HG02970 (cell line): ENCODE data around the gene INO80B.
A peak's percentile ranks its signal among the peaks of the same experiment; 100 is the strongest.
"Not testable (repeated sequence)": the region's sequence is repeated elsewhere in the genome, so short reads cannot be mapped to it uniquely, and the experiment has no call there.

Experiments used
- ATAC-seq: cut with Tn5 transposase; IDR thresholded peaks from one replicate; pipeline ENCODE4 v1.9.1; 2021; ENCODE audit warnings: mild to moderate bottlenecking, moderate library complexity, moderate number of reproducible peaks; ENCODE audit not compliant: unreplicated experiment, low FRiP score

The INO80B gene

DNA sequence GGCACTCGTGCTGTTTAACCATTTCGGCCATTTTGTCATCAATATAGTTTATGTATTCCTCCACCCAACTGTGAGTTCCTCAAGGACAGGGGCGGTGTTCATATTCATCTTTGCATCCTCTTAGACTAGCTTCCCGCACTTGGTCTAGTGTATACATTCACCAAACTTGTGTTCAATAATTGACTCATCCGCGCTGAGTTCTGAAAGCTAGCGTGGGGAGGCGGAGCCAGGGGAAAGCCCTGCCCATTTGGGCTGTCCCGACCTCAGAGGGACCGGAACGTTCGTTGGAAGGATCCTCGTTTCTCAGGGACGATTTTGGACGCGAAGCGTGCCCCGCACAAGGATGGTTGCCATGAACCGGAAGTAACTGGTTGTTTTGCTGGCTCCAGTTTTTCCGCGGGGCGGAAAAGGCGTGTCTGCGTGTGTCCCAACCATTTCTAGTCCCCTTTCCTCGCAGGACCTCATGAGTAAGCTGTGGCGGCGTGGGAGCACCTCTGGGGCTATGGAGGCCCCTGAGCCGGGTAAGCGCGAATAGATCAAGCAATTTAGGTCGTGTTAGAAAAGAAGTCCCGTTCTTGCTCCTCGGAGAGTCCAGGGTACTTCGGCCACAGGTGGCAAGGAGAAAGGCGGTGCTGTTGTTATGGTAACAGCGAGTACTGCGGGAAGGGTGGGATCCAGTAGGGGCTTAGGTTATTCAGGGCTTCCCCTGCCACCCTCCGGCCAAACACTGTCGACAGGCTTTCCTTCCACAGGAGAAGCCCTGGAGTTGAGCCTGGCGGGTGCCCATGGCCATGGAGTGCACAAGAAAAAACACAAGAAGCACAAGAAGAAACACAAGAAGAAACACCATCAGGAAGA, at the start of gene INO80B:
Gene INO80B, plus strand, starts transcription at position 434 of the 858 bp plus-strand sequence. Its CDS starts 30 bp downstream, at position 464.
- ATAC-seq = peak; percentile 44

DNA sequence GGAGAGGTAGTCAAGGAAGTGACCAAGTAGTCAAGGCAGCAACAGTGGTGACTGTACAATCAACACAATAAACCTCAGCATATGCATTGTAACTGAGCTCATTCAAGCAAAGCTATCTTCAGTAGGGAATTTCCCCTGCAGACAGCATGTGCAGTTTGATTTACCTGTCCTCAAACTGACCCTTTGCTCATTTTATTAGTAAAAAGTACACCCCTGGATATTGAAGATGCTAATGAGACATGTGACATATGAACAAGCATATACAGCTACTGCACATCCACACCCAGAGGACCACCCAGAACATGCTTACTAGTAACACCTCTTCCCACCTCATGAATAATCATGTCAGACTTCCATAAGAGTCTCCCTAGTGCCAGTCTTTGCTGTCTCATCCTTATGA, 48.9 kb upstream of the INO80B start:
- no peak for ATAC-seq

DNA sequence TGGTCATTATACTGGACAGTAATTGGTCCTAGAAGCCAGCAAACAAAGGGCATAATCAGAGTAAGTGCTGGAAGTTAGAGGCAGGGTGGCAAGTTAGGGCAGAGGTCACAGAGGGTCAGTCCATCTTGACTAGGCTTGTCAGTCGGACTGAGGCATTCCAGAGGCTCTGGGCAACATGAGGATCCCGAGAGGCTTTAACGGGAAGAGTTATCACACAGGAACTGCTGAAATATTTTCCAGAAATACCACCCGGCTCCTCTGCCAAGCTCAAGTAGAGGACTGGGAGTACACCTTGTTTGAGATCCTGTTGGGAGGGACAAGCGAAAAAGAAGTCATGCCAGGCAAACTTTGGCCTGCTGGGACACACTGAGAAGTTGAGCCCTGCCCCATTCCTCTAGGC, 47.2 kb upstream of the INO80B start:
- ATAC-seq = no peak

DNA sequence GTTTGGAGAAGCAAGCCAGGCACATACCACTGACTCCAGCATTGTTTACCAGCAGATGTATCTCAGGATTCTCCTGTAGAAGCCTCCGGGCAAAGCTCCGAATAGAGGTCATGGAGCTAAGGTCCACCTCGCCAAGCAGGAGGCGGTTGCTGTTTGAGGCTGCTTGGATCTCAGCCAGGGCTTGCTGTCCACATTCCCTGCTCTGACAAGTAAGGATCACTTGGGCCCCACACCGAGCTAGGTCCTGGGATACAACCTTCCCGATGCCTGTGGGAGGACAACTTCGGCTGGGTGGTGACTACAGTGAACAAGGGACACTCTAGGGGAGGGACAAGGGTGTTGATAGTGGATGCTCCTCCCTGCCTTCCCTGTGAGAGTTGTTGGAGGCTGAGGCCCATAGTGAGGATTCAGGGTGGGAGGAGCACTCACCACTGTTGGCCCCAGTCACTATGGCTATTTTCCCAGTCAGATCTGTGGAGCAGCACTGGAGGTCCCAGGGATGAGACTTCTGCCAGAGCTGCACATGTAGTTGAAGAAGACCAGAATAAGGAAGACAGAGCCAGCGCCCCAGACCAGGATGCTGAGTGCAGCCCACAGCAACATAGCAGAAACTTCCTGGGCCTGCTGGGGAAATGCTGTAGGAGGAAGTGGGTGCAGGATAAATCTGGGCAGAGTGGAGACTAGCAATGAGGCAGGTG, 41.7 kb upstream of the INO80B start:
- ATAC-seq = no peak

DNA sequence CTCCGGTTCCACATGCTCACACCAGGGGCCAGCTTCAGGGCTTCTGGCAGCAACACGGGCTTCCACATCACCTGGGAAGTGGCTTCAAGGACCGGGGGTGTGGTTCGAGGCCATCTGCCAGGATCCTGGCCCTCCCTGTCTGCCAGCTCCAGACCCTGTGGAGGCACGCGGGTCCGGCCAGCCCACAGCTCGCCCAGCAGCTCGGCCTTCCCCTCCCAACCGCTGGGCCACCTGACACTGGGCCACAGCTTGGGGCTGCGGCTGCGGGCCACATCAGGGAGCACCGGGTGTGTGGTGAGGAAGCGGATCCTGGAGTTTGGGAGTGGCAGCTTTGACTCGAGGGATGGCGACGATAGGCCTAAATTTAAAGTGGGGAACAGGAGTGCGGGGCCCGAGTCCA, 40.4 kb upstream of the INO80B start:
- ATAC-seq = no peak

DNA sequence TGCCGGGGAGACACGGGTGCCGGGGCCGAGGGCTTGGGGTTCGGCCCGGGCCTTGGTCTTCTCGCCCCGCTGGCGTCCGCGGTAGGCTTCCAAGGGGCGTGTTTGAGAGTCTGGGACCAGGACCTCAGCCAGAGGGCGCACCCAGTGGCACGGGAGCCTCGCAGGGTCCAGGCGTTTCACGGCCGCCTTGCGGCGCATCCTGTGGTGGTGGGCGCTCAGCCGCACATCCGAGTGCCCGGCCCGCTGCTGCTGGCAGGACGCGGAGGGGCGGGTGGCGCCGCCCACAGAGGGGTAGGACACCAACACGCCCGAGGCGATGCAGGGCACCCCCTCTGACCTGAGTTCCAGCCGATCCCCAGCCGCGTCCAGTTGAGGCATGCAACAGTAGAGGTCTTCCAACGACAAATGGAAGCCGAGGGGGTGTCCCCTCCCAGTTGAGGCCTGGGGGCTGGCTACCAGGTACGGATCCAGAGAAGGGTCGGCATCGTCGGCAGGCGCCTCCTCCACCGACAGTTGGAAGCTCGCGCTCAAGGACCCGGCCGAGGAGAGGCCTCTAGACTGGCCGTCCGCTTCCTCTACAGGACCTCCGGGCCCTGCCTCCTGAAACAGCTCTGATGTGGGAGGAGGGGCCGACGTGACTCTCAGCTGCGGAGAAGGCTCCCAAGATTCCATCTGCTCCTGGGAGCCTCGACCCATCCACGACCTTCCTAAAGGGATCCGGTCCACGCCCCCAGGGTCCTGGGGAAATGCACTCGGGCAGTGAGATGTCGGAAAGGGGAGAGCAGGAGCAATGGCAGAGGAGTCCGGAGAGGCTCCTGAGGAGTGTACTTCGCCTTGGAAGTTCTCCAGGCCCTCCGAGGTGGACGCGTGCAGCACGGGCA, 39.8 kb upstream of the INO80B start:
- no peak for ATAC-seq

DNA sequence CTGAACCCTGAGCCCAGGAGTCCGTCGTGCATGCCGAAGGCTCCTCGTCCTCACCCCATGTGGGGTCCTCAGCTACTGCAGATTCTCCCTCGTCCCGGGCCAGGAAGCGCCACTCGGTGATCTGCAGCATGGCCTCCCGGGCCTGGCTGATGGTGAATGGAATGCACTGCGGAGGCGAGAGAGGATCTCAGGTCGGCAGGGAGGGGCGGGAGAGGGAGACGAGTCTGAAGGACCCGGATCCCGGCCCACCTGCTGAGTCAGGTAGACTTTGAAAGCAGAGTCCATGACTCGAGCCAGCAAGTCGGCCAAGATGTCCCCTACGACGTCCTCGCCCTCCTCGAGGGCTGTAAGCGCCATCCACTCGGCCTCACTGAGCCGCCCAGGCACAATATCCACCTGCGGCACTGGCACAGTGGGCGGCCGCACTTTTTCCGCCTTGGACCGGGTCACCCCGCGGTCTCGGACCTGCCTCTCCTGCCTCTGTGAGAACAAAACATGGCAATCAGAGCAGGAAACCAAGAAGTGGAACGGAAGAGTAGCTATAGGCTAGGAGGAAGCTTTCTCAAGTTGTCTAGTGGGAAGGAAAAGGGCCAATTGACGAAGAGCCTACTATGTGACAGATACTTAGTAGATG, 39.0 kb upstream of the INO80B start:
- ATAC-seq = no peak

DNA sequence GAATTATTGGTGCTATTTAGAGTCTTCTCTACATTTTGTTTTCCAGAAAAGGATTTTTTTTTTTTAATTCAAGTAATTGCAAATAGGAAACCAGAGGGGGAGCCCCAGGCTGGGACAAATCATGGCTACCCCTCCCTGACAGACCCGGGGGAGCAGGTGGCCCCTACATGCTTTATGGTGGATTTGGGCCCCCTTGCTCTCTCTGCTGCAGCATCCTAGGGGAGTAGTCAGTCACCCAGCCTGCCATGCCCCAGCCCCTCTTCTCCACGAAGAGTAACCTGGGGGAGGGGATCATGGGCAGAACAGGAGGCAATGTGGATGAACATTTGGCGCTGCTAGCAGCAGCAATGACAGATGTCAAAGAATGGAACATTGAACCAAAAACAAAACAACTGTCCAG, 38.1 kb upstream of the INO80B start:
- no peak for ATAC-seq

DNA sequence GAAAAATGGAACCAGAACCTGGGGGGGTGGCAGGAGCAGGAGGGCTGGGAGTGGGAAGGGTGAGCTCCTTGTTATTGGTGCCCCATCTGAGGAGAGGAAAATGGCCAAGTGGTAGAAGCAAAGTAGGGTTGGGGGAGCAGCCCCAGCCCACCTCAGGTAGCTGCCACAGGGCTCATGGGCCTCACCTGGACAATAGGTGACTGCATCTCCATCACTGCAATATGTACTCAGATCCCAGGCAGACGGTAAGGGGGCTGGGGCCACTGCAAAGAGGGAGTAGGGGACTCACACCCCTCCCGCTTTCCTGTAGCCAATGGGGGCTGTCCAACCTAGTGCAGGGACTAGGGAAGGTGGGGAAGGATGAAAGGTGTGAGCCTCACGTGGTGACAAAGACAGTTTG, 37.7 kb upstream of the INO80B start:
- no peak for ATAC-seq

DNA sequence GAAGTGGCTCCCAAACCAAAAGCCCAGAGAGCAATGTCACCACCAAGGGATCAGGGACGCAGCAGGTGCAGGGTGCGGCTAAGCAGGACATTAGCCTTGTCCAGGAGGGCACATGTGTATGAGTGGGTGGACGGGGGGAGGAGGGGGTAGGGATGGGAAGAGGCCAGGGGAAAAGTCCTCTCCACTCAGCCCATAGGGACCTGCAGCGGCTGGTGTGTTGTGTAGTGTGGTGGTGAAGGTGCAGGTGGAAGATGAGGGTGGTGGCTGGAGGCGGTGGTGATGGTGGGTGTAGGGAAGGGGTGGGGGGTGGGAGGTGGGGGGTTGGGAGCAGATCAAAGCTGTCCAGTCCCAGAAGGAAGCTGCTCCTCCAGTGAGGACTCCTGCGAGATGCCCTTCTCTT, 37.1 kb upstream of the INO80B start:
- ATAC-seq = no peak

DNA sequence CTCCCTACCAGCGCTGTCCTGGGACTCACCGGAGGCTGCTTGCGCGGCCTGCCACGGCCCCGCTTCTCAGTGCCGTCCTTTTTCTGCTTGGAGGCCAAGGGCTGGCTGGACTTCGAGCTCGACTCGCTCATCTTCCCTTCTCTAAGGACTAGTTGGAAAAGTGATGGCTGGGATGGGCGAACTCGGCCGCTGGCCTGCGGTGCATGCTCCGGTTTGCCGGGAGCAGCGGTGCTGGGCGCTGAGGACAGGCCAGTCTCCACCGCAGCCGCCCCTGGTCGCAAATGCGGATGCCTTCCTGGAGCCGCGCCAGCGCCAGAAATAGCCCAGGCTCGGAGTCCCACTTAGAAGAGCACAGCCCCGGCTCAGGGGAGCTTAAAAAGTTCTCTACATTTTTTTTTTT, 36.6 kb upstream of the INO80B start:
- no peak for ATAC-seq

DNA sequence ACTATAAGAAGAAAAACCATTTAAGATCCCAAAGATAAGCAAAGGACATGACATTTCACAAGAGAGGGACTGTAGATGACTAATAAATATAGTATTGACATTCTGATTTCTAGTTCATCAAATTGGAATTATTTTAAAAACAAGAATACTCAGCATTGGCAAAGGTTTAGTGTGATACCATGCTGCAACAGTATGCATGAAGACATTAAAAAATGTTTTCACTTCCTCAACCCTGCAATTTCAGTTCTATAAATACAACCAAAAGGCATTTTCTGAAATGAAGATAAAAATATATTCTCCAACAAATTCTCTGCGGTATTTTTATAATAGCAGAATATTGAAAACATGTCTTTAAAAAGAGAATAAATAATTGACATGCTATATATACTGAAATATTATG, 35.5 kb upstream of the INO80B start:
- no peak for ATAC-seq

DNA sequence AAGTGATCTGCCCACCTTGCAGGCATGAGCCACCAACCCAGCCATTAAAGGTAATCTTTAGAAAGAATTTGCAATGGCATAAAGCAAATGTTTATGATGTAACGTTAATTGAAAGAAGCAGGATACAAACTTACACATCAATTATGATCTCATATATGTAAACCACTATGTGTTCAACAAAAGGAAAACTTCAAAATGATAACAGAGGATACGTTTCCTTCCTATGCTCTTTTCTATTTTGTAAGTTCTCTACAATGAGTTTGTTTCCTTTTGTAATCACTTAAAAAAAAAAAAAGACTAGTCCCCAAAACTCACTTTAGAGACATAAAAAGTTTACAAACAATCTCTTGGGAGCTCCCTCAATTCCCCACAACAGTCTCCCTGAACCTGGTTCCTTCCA, 34.9 kb upstream of the INO80B start:
- ATAC-seq = no peak

DNA sequence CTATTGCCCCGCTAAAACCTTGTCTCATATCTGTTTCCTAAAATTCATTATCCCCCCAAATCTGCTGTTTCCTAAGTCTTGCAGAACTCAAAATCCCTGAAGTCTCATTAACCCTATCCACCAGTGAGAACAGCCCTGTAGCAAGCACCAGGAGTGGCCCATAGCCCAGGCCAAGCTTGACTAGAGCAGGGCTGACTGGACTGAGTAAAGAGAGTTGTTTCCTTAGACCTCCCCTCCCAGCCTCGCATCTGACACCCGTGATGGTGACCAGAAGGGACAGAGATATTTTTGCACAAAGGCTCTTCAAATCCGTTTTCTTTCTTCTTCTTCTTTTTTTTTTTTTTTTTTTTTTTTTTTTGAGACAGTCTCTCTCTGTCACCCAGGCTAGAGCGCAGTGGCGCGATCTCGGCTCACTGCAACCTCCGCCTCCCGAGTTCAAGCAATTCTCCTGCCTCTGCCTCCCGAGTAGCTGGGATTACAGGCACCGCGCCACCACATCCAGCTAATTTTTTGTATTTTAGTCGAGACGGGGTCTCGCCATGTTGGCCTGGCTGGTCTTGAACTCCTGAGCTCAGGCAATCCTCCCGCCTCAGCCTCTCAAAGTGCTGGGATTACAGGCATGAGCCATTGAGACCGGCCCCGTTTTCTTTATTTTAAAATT, 34.3 kb upstream of the INO80B start:
- ATAC-seq = not testable (repeated sequence)

DNA sequence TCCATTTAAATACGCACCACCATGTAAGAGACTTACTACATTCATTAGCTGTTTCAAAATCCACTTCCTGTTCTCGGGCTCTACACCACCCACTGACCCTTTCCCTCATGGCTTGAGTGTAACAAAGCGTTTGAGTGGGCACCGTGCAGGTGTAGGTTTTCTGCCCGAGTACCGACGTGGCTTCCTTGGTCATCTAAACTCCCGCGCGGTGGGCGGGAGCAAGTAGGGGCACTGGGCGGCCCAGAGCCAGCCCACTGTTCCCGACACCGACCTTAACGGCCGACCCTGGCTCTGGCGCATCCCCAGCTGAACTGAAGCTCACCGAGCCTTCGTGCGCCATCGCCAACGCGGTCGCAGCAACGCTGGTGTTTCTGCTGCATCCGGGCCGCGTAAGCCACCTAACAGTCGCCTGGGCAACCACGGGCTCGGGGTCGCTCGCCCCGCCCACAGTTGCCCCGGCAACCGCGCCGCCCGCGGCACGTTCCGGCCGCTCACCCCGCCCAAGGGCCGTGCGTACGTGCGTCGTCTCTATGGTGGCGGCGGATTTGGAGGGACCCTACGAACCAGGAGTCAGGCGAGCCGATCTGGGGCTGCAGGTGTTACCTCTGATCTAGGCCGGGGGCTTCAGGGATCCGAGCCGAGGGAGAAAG, 33.5 kb upstream of the INO80B start, which contains the start of the genes C2orf81 and WDR54:
Gene C2orf81, minus strand, starts transcription at position 399 of the 650 bp plus-strand sequence. Its CDS starts 59 bp downstream, at position 340.
Gene WDR54, plus strand, starts transcription at position 510 of the 650 bp plus-strand sequence. CDS start 424 bp downstream, outside the sequence.
- ATAC-seq = peak; percentile 86

DNA sequence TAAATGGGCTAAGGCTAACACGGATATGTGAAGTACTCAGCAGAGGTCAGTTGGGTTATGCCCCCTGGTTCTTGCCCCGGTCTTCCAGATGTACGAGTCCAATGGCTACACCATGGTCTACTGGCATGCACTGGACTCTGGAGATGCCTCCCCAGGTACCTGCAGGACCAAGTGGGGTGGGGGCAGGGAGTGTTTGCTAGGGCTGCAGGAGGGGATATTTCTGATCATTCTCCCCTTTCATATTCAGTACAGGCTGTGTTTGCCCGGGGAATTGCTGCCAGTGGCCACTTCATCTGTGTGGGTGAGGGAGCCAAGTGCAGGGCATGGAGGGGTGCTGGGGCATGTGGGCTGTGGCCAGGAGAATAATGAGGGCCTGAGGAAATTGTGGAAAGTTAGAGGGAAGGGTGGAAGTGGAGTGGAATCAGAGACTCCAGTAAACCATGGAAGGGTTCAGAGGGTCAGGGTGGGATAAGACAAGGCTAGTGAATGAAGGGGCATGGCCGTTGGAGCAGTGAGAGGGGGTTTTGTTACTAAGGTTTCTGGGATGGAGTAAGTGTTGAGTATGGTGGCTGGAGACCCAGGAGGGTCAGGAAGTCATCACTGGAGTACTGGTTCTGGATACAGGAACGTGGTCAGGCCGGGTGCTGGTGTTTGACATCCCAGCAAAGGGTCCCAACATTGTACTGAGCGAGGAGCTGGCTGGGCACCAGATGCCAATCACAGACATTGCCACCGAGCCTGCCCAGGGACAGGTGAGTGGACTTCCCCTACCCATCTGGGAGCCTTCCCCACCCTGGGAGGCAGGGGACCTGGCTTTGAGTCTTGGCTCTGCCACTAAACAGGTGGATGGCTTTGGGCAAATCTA, 31.4 kb upstream of the INO80B start:
- no peak for ATAC-seq

DNA sequence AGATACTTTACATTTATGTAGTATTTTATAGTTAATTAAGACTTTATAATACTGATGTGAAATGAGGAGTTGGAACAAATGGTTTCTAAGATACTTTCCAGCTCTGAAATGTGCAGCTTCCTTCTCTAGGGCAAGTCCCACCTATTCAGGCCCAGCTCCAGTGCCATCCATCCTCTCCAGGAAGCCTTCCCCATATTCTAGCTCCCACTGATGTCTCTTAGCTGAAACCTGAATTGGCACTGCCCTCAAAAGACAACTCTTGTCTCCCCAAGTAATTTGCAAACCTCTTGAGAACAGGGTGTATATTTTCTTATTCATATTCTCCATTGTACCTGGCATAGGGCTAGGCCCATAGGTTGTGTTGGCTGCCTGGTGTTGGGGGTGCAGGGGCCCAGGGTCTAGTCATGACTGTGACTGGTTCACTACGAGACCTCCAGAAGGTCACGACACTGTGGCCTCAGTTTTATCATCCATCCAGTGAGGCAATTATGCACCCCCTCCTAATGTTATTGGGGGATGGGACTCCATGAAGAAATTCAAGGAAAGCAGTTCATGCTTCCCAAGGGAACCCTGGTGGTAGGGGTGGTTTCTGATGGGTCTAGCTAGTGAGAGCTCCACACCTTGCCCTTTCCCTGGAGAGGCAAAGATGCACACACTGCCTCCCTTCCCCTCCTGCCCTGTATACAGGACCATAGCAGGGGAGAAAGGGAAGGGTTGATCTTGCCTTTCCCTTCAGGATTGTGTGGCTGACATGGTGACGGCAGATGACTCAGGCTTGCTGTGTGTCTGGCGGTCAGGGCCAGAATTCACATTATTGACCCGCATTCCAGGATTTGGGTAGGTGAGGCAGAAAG, 30.5 kb upstream of the INO80B start:
- ATAC-seq = no peak
